ENCODE measurements around the gene THBS1.

The THBS1 gene

DNA sequence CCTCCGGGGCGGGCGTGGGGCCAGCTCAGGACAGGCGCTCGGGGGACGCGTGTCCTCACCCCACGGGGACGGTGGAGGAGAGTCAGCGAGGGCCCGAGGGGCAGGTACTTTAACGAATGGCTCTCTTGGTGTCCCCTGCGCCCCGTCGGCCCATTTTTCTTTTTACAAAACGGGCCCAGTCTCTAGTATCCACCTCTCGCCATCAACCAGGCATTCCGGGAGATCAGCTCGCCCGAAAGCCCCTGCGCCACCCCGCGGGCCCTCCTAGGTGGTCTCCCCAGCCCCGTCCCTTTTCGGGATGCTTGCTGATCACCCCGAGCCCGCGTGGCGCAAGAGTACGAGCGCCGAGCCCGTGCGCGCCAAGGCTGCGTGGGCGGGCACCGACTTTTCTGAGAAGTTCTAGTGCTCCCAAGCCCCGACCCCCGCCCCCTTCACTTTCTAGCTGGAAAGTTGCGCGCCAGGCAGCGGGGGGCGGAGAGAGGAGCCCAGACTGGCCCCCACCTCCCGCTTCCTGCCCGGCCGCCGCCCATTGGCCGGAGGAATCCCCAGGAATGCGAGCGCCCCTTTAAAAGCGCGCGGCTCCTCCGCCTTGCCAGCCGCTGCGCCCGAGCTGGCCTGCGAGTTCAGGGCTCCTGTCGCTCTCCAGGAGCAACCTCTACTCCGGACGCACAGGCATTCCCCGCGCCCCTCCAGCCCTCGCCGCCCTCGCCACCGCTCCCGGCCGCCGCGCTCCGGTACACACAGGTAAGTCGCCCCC lies at the start of gene THBS1:
Gene THBS1, plus strand, starts transcription at position 595 of the 757 bp plus-strand sequence. CDS start 779 bp downstream, outside the sequence.
- peak; percentile 91 for DNase-seq (ENCODE audit: low spot score)

DNA sequence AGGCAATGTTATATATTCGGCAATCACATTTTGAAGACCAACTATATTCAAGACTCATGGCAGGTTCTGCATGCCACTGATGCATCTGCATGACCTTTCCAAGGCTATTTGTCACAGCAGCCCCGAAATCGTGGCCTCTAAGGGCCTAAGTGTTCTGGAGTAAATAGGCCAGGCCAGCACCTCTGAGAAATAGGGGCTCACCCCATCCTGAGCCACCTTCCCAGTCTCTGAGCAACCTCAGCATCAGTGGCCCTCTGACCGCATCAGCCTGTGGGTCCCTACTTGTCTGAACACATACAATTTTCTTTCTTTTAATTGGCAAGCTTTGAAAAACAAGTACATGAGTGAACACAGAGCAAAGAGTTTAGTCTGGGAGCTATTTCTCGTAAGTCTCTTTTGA lies 45.9 kb upstream of the THBS1 start:
- no peak for DNase-seq (ENCODE audit: low spot score)

DNA sequence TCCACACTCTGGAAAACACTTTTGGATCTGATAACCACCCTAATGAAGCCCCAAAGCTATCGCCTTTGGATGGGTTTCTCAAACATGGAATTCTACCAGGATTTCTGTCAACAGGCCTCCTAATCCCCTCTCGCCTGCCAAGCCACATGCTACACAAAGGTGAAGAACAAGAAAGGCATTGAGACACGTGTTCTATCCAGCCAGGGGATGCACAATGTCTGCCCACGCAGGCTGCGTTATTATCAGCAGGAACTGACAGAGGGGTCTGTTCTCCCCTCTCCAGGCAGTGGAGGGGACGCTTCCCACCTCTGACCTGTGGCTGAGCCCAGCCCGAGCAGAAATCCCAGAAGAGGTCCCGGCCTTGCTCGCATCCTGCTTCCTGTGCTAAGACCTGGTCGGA lies 45.4 kb upstream of the THBS1 start:
- no peak for DNase-seq (ENCODE audit: low spot score)

DNA sequence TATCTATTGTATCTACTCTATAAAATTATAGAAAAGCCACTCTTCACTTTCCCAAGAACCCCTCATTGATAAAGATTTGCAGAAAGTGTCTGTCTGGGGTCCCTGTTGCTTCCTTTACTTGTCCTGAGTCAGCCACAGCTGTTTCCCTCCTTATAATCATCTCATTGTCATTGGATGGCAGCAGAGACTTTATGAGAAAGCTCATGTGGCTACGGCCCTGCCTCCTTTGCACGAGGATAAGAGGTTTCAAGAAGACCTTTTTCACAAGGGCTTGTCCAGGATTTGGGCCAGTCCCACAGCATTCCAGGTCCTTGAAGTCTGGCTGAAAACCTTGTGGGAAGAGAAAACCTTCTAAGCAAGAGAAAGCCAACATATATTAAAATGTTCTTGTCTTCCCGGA lies 41.9 kb upstream of the THBS1 start:
- DNase-seq (ENCODE audit: low spot score), result no peak

DNA sequence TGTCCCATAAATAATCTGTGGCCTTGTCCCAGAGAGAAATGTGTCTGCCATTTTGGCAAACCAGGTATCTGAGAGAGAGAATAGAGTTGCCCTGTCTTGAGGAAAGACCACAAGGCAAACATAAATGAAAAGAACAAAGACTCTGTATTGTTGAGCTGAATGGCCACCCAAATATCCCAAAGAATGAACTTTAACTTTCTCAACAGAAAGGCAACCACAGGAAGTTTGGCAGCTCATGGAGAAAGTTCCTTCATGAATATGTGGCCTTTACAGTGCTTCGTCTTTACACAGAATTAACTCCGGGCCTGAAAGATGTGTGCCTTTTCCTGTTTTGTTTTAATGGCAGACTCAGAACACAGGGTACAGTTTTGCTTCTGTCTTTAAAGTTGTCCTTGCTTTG lies 41.4 kb upstream of the THBS1 start:
- no peak for DNase-seq (ENCODE audit: low spot score)

DNA sequence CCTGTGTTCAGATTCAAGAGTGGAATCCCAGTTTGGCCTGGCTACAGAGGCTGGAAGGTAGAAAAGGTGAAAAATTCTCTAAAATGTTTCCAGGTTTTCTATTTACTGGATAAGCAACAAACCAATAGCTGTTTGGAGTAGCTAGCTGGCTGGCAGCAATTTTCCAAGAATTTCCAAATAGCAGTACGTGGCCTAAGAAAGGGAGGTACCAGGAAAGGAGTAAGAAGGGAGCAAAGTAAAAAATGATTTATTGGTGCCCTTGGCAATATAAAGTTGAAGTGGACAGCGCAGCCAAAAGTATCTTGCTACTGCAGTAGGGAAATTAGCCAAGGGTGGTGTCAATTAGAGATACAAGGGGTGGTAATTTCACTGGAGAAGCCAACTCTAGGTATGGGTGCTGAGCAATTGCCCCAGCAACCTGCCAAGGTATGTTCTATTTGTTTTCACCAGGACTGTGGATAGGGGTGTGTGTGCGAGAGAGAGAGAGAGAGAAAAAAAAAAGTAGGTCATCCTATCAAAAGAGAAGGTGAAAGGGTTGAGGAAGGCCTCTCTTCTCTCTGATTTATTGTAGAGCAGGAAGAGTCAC lies 40.8 kb upstream of the THBS1 start:
- DNase-seq (ENCODE audit: low spot score), result no peak

DNA sequence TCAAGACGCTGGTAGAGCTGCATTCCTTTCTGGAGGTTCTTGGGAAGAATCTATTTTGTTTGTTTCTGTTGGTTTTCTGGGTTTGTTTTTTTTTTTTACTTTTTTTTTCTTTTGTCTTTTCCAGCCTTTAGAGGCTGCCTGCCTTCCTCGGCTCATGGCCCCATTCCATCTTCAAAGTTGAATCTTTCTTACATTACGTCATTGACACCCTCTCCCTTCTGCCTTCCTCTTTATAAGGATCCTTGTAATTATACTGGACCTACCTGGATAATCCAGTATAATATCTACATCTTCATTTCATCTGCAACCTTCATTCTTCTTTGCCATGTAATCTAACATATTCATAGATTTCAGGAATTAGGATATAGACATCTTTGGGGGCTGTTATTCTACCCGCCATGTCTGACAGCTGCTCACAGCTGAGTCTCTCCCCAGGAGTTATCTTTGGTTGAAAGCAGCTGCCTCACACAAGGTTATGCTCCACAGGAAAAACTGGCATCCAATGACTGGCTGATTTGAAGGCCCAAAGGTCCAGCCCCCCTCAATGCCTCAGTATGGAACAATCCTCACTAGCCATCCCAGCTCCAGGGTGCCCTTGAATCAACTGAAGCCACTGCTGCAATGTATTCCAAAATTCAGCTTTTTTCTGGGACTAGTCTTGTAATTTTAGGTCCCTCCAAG lies 38.4 kb upstream of the THBS1 start:
- DNase-seq (ENCODE audit: low spot score), result no peak

DNA sequence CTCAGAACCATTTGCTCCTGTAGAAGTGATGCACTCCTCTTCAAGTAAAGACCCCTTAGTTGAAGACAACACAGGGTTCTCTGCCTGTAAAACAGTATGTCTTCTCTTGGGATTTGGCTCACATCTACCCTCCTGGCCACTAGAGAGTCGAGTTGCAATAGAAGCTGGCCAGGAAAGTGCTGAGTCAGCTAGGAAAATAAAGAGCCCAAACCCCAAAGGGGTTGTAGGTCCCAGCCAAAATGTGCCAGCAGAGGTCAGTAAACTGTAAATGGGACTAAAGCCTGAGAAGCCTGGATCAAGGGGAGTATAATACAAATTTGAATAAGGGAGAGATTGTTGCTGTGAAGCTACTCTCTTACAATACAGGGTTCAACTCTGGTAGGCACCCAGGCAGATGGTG lies 37.2 kb upstream of the THBS1 start:
- no peak for DNase-seq (ENCODE audit: low spot score)

DNA sequence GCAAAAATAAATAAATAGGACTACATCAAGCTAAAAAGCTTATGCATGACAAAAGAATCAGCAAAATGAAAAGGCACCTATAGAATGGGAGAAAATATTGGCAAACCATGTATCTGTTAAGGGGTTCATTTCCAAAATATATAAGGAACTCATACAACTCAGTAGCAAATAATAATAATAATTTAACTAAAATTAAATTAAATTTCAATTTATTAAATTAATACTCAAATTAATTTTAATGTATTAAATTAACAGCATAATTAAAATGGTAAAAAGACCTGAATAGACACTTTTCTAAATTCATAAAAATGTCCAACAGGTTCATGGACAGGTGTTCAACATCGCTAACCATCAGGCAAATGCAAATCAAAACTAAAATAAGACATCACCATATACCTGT lies 34.0 kb upstream of the THBS1 start:
- no peak for DNase-seq (ENCODE audit: low spot score)

DNA sequence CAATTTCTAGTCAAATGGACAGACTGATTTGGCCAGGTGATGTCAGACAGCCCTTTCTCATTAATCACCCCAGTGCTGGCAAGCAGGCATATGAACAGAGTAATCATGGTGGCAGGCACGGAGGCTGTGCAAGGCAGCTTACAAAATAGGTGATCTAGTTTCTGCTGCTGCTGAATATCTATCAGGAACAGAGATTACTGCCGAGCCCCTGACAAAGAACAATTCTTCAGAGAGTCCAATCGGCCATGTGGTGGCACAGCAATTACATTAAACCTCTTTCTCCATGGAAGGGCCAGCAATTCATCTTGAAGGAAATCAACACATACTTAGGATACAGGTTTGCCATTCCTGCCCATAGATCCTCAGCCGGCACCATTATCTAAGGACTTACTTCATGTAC lies 32.3 kb upstream of the THBS1 start:
- DNase-seq (ENCODE audit: low spot score), result no peak

DNA sequence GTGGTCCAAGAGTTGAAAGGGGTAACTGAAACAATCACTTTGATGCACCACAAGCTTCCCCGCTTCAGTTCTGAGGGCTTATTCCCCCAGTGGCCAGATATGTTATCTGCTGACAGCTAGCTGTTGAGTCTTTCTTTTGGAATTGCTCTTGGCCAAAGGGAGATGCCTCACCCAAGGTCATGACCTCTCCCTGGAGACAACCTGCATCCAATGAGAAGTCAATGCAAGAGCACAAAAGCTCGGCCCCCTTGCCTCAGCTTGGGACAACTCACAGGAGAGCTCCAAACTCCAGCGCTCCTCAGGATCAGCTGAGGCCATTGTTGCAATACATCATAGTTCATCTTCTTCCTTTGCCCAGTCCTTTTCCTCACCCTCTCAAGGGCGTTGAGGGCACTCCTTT lies 31.0 kb upstream of the THBS1 start:
- no peak for DNase-seq (ENCODE audit: low spot score)

DNA sequence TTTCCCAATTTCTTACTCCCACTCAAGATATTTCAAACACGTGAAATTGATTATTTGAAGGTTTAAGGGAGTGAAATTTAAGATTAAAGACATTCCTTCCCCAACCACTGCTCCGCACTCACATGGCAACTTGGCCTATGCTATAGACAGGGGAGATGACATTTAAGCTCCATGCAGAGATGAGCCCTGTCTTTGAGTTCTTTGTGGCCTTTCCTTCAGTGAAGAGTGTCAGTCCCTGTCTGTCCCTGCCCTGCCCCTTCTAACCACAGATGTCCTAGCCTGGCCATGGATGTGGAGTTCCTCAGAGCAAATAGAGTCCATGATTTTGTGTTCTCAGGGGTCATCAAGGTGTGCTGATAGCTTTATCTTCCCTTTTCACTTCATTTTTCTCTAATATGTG lies 29.4 kb upstream of the THBS1 start:
- no peak for DNase-seq (ENCODE audit: low spot score)

DNA sequence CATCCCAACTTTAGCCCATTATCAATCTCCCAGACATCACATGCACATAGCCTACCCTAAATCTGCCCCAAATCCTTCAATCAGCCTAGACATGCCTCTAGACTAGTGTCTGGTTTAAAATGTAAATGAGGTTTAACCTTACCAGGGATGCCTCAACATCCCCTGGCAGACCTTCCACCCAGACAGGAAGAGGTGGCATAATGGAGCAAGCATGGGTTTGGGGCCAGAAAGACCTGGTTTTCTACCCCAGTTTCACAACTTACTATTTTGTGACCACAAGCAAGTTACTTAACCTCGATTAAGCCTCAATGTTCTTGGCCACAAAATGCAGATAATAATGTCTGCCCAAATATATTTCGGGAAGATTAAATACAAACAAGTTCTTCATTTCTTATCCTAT lies 28.3 kb upstream of the THBS1 start:
- DNase-seq (ENCODE audit: low spot score), result no peak

DNA sequence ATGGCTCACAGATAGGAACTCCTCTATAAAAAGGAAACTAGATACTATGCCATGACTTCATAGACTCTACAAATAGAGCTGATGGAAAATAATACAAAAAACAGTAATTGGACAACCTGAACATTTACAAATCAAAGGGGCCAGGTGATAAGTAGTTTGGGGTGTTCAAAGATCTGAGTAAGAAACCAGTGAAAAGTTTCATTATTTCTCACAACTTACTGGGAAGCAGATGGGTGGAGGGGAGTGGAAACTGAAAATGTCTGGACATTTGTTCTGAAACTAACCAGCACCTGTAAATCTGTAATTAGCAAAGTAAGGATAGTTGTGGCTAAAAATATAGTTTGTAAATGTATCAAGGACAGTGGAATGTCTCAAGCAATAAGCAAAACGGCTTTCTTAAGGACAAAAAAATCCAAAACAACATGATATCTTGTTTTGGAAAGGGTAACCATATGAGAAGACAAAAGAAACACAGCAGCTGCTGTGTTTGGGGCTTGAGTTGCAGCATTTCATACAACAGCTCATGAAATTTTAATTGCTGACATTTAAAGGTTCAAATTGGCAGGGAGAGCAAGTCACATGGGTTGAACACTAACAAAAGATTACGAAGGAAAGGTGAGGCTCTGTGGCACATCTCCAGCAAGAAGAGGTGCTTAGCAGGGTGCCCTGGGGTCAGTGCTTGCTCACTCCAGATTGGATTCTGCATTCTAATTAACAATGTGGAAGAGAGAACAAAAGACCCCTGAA lies 26.8 kb upstream of the THBS1 start:
- peak; percentile 21 for DNase-seq (ENCODE audit: low spot score)

DNA sequence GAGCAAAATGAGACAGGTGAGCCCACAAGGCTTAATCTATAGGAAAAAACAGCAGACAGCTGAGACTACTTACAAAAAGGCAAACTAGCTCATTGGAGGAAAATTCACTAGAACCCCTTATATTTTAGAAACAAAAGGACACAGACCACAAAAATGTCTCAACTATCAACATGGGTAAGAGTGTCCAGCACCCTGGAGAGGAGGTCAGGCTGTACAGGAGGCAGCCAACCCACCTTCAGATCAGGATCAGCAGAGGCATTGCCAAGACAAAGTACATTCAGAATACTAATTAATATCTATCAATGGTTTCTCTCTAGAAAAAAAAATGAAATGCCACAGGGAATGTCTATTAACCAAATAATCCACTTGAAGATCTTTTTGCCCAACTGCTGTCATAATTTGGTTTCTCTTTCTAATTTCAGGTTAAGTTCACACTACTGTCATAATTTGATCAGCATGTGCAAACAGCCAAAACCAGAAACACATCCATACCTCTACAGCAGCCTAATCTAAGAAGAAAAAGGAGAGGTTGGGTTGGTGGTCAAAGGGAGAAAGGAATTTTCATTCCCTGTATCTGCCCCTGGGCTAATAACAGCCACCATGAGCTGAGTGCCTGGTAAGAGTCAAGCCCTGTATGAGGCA lies 26.0 kb upstream of the THBS1 start:
- DNase-seq (ENCODE audit: low spot score), result no peak

DNA sequence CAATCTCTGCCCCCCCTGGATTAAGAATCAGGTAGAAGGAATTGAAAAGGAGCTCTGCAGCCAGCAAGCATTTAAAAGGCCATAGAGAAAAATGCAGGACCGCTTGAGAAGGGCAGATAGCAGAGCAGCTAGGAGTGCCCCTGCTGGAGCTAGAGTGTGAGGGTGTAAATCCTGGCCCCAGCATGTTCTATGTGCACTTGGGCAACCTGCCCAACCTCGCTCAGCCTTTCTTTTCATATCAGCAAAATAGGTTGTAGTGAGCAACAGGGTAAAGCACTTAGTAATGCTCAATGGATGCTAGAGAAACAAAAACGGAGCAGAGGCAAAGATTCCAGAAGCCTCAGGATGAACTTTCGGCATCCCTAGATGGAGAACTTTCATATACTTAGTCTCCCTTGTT lies 25.0 kb upstream of the THBS1 start:
- DNase-seq (ENCODE audit: low spot score), result no peak

DNA sequence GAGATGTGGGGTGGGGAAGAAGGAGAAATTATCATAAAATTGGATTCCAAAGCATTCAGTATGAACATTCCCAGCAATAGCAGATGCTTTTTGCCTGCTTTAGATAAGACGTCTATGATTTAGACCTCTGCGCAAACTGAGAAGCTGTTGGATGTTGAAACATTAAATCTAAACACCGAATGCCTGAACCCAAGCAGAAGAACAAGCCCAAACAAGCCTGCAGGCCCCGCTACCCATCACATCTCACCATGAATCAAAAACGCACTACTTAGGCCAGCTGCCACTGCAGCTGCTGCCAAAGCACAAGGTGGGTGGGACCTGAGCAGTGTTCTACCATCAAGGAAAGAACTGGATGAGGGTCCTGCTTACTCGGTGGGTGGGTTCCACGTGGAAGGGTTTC lies 24.4 kb upstream of the THBS1 start:
- no peak for DNase-seq (ENCODE audit: low spot score)

DNA sequence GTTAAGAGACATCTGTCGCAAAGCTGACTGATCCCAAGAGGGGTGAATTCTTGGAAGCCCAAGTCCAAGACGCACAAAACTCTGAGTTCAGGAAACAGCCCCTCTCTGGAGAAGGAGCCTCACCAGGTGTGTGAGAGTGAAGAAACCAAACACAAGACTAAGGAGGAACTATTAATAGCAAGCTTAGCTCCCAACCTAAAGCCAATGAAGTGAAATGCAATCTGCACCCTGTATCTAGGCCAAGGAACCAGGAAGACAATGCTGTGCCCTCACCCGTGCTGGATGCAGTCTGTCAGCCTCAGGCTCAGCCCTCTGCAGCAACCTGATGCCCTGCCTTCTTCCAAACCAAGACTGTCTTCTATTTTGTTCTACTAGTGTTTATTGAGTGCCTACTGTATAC lies 22.5 kb upstream of the THBS1 start:
- DNase-seq (ENCODE audit: low spot score), result no peak

DNA sequence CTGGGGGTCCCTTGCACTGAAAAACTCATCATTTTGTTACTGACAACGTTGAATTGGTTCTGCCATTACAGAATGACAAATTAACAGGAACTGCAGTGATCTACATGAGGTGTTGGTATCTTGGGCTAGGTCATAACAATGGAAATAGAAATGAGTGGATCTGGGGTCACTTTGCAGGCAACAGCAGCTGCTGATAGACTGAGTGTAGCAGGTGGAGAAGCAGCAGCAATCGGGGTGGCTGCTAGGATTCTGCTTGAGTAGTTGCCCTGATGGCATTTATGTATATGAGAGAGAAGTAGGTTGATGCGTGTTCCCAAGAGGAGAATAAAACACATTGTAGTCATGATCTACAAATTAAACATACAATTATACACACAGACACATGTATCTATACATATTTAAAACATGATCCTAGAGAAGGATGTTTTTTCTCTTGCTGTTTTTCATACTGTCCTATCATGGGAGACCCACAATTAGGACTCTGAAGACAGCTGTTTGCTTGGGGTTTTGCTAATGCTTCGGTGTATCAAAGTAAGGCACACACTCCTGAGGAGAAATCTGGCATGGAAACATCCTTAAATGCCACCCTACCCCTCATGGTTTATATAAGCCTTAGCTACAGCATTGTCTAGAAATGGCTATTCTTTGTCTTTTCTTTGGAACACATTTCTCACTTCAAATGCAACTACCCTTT lies 15.8 kb upstream of the THBS1 start:
- DNase-seq (ENCODE audit: low spot score), result no peak

DNA sequence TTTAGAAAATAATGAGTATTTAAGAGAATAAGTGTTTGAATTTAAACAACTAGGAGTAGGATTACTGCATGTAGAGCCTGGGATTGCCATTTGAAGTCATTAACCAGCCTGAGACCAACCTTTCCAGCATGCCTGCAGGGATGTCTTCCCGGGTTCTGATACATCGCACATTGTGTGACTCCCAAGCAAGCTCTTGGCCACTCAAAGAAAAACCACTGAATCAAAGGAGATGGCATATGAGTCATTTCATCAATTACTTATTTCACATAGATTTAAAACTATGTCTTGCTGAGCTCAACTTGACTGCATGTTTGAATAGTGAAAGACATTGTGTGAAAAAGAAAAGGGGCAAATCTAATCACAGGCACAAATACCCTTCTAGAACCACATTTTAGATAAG lies 15.0 kb upstream of the THBS1 start:
- DNase-seq (ENCODE audit: low spot score), result no peak

DNA sequence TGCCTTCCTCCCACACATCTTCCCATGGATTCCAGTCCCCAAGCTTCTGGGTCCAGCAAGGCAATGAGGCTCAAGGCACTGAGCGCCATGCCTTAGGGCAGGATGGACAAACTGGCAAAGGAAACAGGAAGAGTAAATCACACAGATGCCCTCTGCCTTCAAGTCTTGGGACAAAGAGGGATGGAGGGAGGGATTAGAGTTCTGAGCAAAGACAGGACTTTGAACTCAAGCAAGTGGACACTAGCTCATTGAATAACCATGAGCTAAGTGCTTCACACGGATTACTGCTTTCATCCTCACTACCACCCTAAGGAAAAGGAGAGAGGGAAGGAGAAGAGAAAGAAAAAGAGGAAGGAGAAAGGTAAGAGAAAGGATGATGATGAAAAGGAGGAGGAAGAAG lies 7.6 kb upstream of the THBS1 start:
- DNase-seq (ENCODE audit: low spot score), result no peak

DNA sequence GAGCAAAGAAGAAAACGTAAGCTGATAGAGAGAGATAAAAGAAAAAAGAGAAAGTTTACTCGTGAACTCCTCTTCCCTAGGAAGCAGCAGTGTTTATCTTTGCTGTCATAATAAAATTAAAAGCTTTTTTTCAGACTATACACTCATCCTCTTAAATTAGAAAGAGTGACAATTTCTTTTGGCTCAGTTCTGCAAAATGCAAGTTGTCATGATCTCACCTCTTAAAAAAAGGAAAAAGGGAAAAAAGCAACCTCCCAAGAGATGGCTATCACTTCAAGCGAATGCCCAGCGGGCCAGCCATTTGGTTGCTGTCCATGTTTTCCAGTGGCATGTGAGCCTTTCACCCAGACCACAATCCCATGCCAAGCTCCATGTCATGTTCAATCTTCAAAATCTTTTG lies 7.0 kb upstream of the THBS1 start:
- no peak for DNase-seq (ENCODE audit: low spot score)
